Activated T-cell treated with anti-CD3 and anti-CD28 coated beads for 48 hours (primary cell): Measurements from ENCODE around the gene NPHS2.

Experiments used
- DNase-seq: peaks from one replicate; pipeline ENCODE4 v3.0.0-alpha.2; 2020; ENCODE audit warnings: low read depth

NPHS2 gene

DNA sequence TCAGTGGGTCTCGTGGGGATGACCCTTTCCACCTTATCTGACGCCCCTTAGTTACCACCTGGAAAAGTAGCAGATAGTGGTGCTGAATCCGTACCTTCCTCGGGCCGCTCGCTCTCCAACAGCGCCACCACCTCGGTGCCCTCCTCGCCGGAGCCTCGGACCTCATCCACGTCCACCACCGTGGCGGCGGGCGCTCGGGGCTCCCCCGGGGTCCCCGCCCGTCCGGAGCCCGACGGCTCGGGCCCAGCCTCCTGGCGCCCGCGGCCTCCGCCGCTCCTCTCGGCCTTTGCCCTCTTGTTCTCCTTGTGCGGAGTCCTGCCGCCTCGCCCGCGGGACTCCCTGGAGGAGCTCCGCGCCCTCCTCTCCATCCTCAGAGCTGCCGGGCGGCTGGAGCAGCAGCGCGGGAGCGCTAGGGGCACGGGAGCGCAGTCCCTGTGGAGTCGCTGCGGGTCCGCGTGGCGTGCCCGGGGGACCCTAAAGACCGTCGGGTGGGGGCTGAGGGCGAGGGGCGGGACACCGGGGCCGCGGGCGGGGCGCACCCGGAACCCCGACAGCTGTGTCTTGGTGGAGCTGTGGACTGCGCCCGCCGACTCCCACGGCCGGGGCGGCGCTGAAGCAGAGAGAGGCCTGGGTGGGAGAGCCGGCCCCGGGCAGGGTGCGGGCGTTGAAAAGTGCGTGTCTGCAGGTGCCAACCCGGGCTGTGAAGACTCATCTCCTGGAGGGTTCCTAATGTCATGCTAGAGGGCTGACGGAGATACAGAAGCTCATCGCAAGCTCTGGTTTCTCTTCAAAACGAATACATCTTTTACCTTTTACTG lies at the start of gene NPHS2:
NPHS2 (minus strand) TSS at position 452 of the 818 bp plus-strand sequence; CDS start at position 368, 84 bp downstream.
- DNase-seq: no peak

DNA sequence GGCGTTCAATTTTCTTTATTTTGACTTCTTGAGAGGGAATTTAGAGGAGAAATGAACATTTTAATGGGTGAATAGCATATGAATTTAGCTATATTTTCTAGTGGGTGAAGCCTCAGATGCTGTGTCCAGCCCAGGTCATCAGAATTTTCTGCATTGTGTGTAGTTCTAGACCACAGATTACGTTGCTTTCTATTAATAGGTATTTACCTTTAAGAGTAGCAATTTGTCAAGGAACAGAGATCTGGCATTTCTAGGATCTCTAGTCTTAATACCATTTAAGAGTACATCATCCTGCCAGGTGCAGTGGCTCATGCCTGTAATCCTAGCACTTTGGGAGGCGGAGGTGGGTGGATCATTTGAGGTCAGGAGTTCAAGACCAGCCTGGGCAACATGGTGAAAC lies 36.6 kb upstream of the NPHS2 start:
- DNase-seq: no peak

GRCh38 chr1:179601093-179601492 lies 25.3 kb upstream of the NPHS2 start:
- no peak for DNase-seq

DNA sequence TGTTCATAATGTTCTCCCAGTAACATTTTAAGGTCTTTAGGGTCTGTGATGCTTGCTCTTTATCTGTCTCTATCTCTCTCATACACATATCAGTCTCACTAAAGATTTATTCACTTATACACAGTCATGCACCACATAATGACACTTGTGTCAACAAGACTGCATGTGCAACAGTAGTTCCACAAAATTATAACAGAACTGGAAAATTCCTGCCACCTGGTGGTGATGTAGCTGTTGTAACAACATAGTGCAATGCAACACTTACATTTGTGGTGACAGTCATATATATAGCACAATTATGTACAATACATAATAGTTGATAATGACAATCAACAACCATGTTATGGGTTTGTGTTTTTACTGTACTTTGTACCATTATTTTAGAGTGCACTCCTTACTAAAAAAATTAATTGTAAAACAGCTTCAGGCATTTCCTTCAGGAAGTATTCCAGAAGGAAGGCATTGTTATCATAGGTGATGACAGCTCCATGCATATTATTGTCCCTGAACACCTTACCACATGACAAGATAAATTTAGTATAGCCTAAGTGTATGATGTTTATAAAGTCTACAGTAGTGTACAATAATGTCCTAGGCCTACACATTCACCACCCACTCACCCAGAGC lies 24.0 kb upstream of the NPHS2 start:
- no peak for DNase-seq

- DNase-seq: no peak
These were observed 22.9 kb upstream of the NPHS2 start for GRCh38 chr1:179598631-179599030.

GRCh38 chr1:179591592-179592580 lies 16.1 kb upstream of the NPHS2 start, which contains the start of gene TDRD5:
Gene TDRD5 (plus strand): TSS chr1:179591832. CDS start chr1:179592616, 784 bp downstream.
- no peak for DNase-seq

DNA sequence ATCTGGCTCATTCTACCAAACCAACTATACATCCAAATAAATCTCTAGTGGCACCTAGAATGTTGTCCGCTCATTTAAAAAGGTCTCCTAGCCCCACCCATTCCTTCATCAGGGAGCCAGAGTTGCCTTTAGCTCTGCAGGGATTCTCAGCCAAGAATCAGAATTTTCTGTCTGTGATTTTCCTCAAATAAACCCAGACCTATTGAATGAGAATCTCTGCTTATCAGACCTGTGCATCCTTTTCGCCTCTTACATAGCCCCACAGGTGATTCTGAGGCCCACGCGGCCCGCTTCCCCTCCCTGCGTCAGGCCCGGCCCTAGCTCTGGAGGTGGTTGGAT lies 15.5 kb upstream of the NPHS2 start:
- no peak for DNase-seq

- no peak for DNase-seq
These were observed 14.9 kb upstream of the NPHS2 start for GRCh38 chr1:179590671-179591070.

GRCh38 chr1:179589509-179589908 lies 13.8 kb upstream of the NPHS2 start:
- DNase-seq: no peak

DNA sequence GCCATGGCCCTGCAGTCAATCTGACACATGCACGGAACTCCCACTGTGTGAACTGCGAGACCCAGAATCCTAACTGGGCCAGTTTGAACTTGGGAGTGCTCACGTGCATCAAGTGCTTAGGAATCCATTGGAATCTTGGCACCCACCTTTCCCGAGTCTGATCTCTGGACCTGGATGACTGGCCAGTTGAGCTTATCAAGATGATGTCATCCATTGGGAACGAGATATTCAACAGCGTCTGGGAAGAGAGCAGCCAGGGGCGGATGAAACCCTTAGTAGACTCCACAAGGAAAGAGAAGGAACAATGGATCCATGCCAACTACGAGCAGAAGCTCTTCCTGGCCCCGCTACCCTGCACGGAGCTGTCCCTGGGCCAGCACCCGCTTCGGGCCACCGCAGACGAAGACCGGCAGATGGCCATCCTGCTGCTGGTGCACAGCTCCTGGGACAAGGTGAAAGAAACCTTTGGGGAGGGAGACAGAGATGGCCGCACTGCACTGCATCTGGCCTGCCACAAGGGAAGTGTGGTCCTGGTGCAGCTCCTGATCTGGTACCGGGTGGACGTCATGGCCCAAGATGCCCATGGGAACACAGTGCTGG lies 12.8 kb upstream of the NPHS2 start:
- no peak for DNase-seq

- no peak for DNase-seq
These were observed 11.6 kb upstream of the NPHS2 start for GRCh38 chr1:179587336-179587735.

- DNase-seq: peak; percentile 12
These were observed 10.5 kb upstream of the NPHS2 start for GRCh38 chr1:179586107-179586823.

GRCh38 chr1:179583771-179584320 lies 8.1 kb upstream of the NPHS2 start:
- DNase-seq: no peak

- DNase-seq: no peak
These were observed 761 bp upstream of the NPHS2 start for GRCh38 chr1:179576509-179576908.

DNA sequence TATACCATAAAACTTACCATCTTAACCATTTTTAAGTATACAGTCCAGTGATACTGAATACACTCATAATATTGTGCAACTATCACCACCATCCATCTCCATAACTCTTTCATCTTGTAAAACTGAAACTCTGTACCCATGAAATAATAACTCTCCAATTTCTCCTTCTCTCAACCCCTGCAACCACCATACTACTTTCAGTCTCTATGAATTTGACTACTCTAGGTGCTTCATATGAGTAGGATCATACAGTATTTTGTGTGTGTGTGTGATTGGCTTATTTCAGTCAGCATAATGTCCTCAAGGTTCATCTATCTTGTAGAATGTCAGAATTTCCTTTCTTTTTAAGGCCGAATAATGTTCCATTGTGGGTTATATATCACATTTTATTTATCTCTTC lies 17.7 kb downstream of the NPHS2 start:
- no peak for DNase-seq

DNA sequence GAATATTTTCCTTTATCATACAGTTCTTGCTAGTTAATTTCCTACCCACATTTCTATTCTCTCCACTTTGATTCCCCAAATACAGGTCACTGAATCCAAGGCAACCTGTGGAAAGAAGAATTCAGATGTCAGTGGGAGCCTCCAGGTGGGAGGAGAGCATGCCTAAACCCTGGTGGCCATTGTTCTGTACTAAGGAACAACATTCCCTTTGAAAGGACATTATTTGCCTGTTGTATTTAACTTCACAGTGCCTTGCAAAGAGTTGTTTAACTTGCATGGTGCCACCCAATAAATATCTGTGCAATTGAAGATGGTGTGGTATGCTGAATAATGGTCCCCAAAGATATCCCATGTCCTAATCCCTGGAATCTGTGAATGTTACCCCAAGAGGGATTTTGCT lies 21.3 kb downstream of the NPHS2 start:
- DNase-seq: no peak

GRCh38 chr1:179550746-179551682 lies 24.7 kb downstream of the NPHS2 start:
- no peak for DNase-seq

- no peak for DNase-seq
These were observed 26.4 kb downstream of the NPHS2 start for GRCh38 chr1:179549368-179549700.

- DNase-seq: no peak
These were observed 26.9 kb downstream of the NPHS2 start for GRCh38 chr1:179548666-179549367.
